WTC11 (cell line): ENCODE data around the gene PARVB.

Experiments used
- MAX ChIP-seq: sonication (generic); formaldehyde crosslinking; IDR thresholded peaks from 2 replicates; pipeline ENCODE4 v1.8.0; 2022; ENCODE audit warnings: mild to moderate bottlenecking, missing genetic modification reagents
- TEAD4 ChIP-seq: sonication (generic); formaldehyde crosslinking; IDR thresholded peaks from 2 replicates; pipeline ENCODE4 v1.8.0; 2022; ENCODE audit warnings: mild to moderate bottlenecking, missing genetic modification reagents
- TF ChIP-seq, protein P1 (sequence below): fragments of 200-600 bp; IDR thresholded peaks from 2 replicates; pipeline ENCODE4 v1.8.0; 2022; ENCODE audit warnings: antibody characterized with exemption
- TF ChIP-seq, protein P2 (sequence below): sonication (generic); formaldehyde crosslinking; conservative IDR thresholded peaks from 2 replicates; pipeline ENCODE4 v1.8.1; 2022; ENCODE audit warnings: mild to moderate bottlenecking, missing genetic modification reagents
- TF ChIP-seq, protein P3 (sequence below): sonication (generic); formaldehyde crosslinking; IDR thresholded peaks from 2 replicates; pipeline ENCODE4 v1.8.1; 2023; ENCODE audit warnings: mild to moderate bottlenecking, moderate library complexity, missing genetic modification reagents
- TF ChIP-seq, protein P4 (sequence below): sonication (generic); formaldehyde crosslinking; IDR thresholded peaks from 2 replicates; pipeline ENCODE4 v1.8.0; 2022; ENCODE audit warnings: mild to moderate bottlenecking, missing genetic modification reagents

GRCh38 chr22:44146088-44146861 is 122.2 kb downstream of the PARVB start:
- 0 out of 2 replicates have a peak, but pooled peaks have one; percentile 73 for TF ChIP-seq MAX
- TF ChIP-seq, protein P1, sequence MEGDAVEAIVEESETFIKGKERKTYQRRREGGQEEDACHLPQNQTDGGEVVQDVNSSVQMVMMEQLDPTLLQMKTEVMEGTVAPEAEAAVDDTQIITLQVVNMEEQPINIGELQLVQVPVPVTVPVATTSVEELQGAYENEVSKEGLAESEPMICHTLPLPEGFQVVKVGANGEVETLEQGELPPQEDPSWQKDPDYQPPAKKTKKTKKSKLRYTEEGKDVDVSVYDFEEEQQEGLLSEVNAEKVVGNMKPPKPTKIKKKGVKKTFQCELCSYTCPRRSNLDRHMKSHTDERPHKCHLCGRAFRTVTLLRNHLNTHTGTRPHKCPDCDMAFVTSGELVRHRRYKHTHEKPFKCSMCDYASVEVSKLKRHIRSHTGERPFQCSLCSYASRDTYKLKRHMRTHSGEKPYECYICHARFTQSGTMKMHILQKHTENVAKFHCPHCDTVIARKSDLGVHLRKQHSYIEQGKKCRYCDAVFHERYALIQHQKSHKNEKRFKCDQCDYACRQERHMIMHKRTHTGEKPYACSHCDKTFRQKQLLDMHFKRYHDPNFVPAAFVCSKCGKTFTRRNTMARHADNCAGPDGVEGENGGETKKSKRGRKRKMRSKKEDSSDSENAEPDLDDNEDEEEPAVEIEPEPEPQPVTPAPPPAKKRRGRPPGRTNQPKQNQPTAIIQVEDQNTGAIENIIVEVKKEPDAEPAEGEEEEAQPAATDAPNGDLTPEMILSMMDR: no peak
- TF ChIP-seq, protein P2, sequence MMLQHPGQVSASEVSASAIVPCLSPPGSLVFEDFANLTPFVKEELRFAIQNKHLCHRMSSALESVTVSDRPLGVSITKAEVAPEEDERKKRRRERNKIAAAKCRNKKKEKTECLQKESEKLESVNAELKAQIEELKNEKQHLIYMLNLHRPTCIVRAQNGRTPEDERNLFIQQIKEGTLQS (CRISPR knock-in tag): no peak
- TF ChIP-seq, protein P3, sequence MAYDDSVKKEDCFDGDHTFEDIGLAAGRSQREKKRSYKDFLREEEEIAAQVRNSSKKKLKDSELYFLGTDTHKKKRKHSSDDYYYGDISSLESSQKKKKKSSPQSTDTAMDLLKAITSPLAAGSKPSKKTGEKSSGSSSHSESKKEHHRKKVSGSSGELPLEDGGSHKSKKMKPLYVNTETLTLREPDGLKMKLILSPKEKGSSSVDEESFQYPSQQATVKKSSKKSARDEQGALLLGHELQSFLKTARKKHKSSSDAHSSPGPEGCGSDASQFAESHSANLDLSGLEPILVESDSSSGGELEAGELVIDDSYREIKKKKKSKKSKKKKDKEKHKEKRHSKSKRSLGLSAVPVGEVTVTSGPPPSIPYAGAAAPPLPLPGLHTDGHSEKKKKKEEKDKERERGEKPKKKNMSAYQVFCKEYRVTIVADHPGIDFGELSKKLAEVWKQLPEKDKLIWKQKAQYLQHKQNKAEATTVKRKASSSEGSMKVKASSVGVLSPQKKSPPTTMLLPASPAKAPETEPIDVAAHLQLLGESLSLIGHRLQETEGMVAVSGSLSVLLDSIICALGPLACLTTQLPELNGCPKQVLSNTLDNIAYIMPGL (CRISPR knock-in tag): no peak
- TF ChIP-seq, protein P4, sequence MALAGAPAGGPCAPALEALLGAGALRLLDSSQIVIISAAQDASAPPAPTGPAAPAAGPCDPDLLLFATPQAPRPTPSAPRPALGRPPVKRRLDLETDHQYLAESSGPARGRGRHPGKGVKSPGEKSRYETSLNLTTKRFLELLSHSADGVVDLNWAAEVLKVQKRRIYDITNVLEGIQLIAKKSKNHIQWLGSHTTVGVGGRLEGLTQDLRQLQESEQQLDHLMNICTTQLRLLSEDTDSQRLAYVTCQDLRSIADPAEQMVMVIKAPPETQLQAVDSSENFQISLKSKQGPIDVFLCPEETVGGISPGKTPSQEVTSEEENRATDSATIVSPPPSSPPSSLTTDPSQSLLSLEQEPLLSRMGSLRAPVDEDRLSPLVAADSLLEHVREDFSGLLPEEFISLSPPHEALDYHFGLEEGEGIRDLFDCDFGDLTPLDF (CRISPR knock-in tag): no peak
- no peak for TF ChIP-seq TEAD4 (CRISPR knock-in tag)
